ENCODE measurements around the gene TCF7L1. TPM values are rescaled to one million over a fixed set of nuclear protein-coding genes. Genes with fewer than 3 reads are reported as not detected.
A peak's percentile ranks its signal among the peaks of the same experiment; 100 is the strongest.

Gene TCF7L1
- total and polyA plus RNA-seq, 2 of the 13 experiments (the other 11 are each of a cell fraction or from before 2014, with no cell fraction given), result 0.04 to 0.15 TPM

GRCh38 chr2:85175369-85176299 lies 42.4 kb downstream of the TCF7L1 start (continued):
- TF ChIP-seq THAP8 (CRISPR knock-in tag; IDR thresholded peaks at IDR 0.05; ENCODE audit: borderline replicate concordance) (no peak), YY1 (IDR thresholded peaks at IDR 0.05; ENCODE audit: insufficient read depth, insufficient replicate concordance, low read depth, low read length) (no peak), JARID2 (CRISPR knock-in tag; IDR thresholded peaks at IDR 0.05; ENCODE audit: insufficient replicate concordance) (no peak), ZNF263 (CRISPR knock-in tag; IDR thresholded peaks at IDR 0.05) (0 out of 2 replicates have a peak, but pooled peaks have one; percentile 43), ATF1 (CRISPR knock-in tag; IDR thresholded peaks at IDR 0.05) (no peak), ZKSCAN8 (CRISPR knock-in tag; IDR thresholded peaks at IDR 0.05; ENCODE audit: borderline replicate concordance) (no peak), PHF20 (CRISPR knock-in tag; IDR thresholded peaks at IDR 0.05) (no peak), ZBTB10 (CRISPR knock-in tag; IDR thresholded peaks at IDR 0.05; ENCODE audit: borderline replicate concordance) (no peak), SMARCC2 (IDR thresholded peaks at IDR 0.05) (no peak), CCDC6 (CRISPR knock-in tag; IDR thresholded peaks at IDR 0.05) (no peak; the same call in 1 of the 2 replicates), SNAPC2 (CRISPR knock-in tag; IDR thresholded peaks at IDR 0.05) (no peak), SAFB2 (CRISPR knock-in tag; IDR thresholded peaks at IDR 0.05; ENCODE audit: borderline replicate concordance, low read depth) (no peak), CSRNP2 (CRISPR knock-in tag; conservative IDR thresholded peaks at IDR 0.05; ENCODE audit: low read depth) (no peak), SP5 (CRISPR knock-in tag; IDR thresholded peaks at IDR 0.05; ENCODE audit: borderline replicate concordance, low read depth) (no peak), NCOR1 (IDR thresholded peaks at IDR 0.05; ENCODE audit: borderline replicate concordance, low read length) (0 out of 2 replicates have a peak, but pooled peaks have one; percentile 32), ZNF234 (CRISPR knock-in tag; conservative IDR thresholded peaks at IDR 0.05) (no peak), AGO2 (optimal IDR thresholded peaks at IDR 0.05; ENCODE audit: low read depth, low read length) (no peak), ZNF343 (CRISPR knock-in tag; IDR thresholded peaks at IDR 0.05) (no peak; the same call in 1 of the 2 replicates)
- TF ChIP-seq, protein P1, sequence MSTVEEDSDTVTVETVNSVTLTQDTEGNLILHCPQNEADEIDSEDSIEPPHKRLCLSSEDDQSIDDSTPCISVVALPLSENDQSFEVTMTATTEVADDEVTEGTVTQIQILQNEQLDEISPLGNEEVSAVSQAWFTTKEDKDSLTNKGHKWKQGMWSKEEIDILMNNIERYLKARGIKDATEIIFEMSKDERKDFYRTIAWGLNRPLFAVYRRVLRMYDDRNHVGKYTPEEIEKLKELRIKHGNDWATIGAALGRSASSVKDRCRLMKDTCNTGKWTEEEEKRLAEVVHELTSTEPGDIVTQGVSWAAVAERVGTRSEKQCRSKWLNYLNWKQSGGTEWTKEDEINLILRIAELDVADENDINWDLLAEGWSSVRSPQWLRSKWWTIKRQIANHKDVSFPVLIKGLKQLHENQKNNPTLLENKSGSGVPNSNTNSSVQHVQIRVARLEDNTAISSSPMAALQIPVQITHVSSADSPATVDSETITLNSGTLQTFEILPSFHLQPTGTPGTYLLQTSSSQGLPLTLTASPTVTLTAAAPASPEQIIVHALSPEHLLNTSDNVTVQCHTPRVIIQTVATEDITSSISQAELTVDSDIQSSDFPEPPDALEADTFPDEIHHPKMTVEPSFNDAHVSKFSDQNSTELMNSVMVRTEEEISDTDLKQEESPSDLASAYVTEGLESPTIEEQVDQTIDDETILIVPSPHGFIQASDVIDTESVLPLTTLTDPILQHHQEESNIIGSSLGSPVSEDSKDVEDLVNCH (CRISPR knock-in tag; IDR thresholded peaks at IDR 0.05), result no peak
- TF ChIP-seq, protein P2, sequence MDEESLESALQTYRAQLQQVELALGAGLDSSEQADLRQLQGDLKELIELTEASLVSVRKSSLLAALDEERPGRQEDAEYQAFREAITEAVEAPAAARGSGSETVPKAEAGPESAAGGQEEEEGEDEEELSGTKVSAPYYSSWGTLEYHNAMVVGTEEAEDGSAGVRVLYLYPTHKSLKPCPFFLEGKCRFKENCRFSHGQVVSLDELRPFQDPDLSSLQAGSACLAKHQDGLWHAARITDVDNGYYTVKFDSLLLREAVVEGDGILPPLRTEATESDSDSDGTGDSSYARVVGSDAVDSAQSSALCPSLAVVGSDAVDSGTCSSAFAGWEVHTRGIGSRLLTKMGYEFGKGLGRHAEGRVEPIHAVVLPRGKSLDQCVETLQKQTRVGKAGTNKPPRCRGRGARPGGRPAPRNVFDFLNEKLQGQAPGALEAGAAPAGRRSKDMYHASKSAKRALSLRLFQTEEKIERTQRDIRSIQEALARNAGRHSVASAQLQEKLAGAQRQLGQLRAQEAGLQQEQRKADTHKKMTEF (CRISPR knock-in tag; IDR thresholded peaks at IDR 0.05), result no peak

Measured in HepG2 (cell line).